GM10847 (cell line): Measurements from ENCODE around the gene HS6ST1.

ENCODE experiments used
- POLR2A ChIP-seq: IDR thresholded peaks from 2 replicates; pipeline ENCODE4 v1.6.1; 2011; ENCODE audit not compliant: insufficient read length; ENCODE audit errors: extremely low read depth

Gene HS6ST1

DNA sequence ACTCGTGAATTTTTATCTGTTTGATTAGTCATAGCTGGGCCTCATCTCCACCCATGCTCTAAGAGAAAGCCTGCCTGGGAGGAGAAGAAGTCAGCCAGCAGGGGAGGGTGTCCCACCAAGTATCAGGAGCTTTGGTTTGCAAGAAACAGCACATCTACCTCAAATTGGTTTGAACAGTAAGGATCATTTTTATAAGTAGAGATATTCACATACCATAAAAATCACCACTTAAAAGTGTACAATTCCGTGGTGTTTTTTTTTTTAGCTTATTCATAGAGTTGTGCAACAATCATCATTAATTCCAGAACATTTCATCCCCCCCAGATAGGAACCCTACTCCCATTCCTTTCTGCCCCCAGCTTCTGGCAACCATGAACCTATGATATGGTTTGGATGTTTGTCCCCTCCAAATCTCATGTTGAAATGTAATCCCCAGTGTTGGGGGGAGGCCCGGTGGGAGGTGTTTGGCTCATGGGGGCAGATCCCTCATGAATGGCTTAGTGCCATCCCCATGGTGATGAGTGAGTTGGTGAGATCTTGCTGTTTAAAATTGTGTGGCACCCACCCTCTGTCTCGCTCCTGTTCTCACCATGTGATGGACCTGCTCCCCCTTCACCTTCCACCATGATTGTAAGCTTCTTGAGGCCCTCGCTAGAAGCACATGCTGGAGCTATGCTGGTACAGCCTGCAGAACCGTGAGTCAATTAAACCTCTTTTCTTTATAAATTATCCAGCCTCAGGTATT, 36.2 kb upstream of the HS6ST1 start:
- no peak for TF ChIP-seq POLR2A

DNA sequence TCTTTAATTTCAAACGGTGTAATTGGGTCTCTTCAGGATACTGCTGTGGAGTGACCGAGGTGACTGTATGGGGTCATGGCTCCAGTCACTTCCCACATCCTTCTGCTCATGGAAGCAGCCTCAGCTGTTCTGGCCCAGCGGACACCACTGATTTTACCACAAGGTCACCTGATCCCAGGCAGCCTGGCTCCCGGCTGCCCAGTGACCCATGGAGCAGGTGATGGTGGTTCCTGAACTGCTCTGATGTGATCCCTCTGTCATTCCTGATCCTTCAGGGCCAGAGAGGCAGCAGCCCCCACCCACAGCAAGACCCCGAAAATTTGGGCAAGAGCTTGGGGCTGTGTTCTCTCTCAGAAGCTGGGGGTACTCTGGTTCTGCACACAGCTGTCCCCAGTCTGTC, 35.5 kb upstream of the HS6ST1 start:
- no peak for TF ChIP-seq POLR2A

DNA sequence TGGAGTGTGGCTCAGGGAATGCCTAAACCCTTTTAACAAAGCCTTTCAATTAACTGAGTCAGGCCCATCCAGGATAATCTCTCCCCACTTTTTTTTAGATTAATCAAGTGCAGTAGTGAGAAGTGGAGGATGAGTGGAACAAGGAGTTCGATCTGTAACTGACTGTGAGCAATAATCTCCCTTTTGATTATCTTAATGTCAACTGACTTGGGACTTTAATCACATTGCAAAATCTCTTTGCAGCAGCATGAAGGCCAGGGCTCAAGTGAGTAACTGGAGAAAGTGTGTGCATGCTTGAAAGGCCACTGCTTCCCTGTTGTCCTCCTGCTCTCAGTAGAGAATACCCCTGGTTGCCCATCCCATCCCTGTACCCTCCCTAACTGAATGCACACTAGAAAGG, 32.1 kb upstream of the HS6ST1 start:
- no peak for TF ChIP-seq POLR2A

DNA sequence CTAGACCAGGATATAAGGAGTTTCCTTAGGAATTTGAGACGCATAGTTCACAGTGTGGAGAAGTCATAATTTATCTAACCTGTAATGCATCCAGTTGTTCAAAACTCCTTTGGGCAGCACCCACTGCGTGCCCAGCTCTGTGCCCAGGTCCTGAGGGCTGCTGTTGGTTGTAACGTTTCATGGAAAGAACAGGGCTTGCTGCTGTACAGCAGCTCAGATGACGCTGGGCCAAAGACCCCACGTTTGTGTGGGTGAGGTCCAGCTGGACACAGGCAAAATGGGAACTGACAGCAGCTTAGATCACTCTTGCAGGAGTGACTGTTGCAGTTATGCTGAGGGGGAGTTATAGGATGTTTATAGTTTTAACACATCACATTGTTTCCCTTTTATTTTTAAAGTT, 30.0 kb upstream of the HS6ST1 start:
- TF ChIP-seq POLR2A, result no peak

DNA sequence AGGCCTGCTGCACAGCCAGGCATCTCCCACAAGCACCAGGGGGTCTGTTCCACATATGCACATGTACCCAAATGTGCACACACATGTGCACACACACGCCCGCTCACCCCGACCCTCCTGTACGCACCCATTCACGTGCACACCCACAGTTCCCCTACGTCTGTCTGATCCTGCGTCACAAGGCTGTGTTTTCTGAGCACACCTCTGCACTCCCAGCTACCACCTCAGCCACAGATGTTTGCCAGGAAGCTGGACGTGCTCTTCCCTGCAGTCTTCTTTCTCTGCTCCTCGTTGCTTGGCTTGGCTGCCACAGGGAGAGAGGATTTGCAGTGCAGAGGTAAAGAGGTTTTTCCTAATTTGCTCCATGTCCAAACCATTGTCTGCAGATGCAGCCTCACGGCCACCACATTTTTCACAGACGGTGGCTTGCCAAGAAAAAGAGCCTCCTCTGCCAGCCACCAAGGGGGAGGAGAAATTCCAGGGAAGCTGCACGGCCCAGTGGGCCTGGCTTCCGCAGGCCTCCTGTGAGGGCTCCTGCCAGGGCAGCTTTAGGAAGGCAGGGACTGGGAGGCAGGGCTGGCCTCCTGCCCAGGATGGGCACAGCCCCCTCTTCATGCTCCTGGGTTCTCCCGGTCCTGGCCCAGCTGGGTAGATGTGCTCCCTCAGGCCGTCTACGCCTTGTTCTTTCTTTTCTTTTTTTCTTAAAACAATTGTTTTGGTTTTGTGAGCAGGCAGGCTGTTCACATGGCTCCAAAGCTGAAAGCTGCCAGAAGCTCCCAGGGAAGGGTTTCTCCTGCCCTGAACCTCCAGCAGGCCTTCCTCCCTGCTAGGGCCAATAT, 29.3 kb upstream of the HS6ST1 start:
- TF ChIP-seq POLR2A, result no peak

DNA sequence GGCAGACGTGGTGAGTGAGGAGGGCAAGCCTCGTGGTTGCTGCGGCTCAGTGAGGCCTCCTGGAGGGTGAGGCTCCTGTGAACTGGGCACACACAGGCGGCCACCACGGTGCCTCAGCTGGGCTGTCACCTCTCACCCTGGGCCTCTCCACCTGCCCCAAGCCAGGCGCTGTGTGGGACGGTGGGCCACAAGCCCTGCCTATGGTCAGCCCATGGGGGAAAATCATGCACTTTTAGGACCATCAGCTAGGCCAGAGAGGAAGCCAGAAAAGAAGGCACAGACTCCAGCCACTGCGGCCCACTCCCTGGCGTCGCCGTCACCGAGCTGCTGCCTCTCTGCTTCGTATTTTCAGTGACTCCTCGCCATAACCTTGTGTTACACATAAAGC, 28.5 kb upstream of the HS6ST1 start:
- no peak for TF ChIP-seq POLR2A

DNA sequence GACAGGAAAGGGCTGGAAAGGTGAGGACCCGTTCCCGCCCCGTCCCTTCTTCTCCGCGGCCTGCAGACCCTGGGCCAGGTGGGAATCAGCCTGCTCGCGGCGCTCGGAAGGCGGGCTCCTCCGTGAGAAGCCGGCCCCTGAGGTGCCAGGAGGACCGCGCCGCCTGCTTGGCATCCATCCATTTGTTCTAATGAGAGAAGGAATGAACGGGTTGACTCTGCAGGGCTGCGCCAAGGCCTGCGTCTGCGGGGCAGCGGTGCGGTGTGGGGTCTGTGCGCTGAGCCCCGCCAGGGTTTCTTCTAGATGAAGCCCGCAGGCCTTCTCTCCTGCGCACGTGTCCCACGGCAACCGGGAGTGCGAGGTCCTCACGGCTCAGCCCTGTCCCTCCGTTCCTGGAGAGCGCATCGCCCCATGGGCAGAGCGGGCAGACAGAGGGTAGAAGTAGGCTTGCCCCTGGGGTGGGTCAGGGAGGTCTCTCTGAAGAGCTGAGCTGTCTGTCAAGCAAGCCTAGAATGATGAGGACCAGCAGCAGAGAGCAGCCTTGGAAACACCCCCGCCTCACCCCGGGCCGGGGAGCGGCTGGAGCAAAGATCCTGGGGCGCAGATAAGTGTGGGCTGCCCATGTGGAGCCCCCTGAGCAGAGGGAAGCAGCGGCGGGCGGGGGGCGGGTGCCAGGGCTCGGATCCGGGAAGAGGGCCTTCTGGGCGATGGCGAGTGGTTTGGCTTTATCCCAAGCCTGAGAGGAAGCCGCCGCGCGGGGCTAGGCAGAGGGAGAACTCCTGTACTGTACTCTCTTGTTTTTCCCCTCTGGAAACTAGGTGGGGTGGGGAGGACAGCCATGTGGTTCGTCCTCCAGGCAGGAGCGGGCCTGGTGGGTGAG, 27.9 kb upstream of the HS6ST1 start:
- no peak for TF ChIP-seq POLR2A

DNA sequence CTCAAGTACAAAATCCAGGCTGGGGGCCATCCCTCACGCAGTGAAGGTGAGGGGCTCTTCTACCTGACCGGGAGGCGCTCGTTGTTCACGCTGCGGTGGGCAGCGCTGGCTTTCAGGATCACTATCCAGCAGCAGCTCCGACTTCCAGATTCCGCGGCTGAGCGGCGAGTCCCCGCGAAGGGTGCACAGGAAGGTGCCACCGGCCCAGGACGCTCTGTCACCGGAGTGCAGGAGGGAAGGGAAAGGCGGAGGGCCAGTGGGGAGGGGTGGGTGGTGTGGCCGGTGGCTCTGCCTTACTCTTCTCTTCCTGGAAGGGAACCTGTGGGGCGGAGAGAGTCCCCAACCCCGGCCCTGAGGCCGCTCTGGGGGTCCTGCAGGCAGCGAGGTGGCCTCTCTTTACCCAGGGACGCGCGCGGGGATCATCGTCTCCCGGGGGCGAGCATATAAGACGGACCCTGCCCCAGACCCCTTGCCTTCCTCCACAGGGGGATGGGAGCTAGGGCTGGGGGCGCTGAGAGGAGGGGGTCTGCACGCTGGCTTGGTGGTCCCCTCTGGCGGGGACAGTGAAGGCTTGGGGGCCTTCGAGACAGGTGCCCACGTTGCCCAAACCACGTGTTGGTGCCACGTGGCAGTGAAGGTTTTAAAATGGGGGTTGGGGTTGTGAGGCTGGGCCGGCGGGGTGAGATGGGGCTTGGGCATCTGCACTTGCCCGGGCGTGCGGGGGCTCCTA, 26.9 kb upstream of the HS6ST1 start:
- TF ChIP-seq POLR2A, result no peak

DNA sequence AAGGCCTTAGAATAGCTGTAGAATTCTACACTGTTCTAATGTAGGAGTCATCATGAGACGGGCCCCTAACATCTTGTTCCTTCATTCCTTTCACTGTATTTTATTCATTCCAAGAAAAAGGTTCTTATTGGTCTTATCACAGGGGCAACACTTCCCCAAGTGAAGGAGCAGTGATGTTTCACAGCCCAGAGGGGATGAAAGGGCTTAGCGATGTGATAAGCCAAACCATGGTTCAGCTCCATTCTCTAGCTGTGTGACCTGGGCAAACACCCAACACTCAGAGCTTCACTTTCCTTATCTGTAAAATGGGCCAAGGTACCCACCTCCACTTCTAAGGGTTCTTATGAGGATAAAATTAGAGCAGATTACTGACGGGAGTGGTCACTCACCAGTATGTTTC, 25.4 kb upstream of the HS6ST1 start:
- no peak for TF ChIP-seq POLR2A

DNA sequence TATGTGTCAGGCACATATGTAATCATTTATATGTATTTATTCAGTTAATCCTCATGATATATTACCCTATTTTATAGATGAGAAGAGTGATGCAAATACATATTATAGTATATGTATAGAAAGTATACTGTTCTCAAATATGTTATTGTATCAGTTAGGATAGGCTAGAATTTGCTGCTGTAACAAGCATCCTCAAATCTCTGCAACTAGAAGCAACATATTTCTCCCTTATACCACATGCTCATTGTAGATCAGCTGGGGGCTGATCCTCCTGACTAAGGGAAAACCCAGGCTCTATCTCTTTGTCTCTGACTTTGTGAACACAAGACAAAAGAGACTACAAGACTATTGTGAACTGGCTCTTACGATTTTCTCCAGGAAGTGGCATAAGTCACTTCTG, 24.8 kb upstream of the HS6ST1 start:
- TF ChIP-seq POLR2A, result no peak

DNA sequence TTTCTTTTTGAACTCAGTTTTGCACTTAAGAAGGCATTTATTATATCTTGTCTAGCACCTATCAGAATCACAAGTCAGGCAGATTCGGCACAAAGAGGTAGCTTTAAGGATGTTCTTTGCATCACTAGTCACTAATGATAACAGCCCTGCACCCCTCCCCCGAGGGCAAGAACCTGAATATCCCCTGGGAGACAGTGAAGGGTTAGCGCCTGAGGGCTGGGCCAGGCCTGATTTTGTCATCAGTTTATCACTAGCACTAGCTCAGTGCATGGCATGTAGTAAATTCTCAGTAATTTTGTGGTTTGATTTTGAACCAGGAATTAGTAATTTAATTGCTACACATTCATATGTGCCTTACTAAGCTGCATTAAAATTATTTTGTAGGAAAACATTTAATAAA, 23.9 kb upstream of the HS6ST1 start:
- no peak for TF ChIP-seq POLR2A

DNA sequence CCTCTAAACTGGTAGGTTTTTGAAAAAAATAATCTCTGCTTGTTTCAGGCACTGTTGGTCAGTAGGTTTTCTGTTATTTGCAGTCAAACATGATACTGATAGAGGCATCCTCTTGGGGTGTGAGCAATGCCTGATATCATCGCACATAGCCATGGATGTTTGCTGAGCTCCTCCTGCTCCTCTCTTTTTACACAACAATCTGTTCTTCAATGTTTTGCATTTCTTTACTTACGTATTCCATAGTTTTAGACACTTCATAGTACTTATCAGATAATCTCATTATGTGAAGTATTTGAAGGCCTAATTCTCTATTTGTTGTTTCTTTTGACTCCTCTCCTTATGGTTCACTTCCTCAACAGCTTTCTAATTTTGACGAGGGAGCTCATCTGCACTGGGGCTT, 23.0 kb upstream of the HS6ST1 start:
- no peak for TF ChIP-seq POLR2A

DNA sequence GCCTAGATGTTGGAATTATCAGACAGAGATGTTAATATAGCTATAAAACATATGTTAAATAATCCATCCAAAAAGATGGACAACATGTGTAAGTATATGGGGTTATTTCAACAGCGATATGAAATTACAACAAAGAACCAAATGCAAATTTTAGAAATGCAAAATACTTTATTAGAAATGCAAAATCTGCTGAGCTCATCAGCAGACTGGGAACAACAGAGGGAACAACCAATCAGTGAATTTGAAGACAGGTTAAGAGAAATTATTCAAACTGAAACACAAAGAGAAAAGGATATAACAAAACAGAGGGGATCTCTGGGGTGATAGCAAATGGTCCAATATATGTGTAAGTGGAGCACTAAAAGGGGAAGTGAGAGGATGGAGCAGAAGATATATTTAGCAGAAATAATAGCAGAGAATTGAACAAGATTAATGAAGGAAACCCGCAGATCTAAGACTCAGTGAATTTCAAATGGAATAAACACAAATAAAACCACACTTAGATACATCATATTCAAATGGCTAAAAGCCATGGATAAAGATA, 13.5 kb upstream of the HS6ST1 start:
- no peak for TF ChIP-seq POLR2A

DNA sequence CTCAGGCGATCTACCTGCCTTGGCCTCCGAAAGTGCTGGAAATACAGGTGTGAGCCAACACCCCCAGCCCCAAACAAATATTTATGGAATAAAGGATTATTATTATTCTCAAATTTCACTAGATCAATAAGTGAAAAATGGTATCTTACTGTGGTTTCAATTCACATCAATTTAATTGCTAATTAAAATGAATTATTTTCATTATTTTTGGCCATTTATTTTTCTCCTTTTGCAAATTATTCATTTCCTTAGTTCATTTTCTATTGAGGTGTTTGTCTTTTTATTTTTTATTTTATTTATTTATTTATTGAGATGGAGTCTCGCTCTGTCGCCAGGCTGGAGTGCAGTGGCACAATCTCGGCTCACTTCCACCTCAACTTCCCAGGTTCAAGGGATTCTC, 11.9 kb upstream of the HS6ST1 start:
- TF ChIP-seq POLR2A, result no peak

DNA sequence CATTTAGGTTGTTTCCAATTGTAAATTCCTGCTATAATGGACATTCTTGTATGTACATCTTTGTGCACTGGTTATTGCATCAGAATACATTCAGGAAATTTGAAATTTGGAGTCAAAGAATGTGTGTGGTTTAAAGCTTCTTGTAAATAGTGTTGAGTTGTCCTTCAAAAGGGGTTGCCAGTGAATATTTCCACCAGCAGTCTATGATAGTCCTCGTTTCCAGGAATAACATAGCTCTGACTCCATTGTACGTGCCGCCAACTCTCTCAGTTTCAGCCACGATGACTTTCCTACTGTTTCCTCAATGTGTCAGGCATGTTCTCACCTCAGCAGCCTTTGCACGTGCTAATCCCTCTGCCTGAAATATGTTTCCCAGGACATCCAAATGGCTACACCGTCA, 10.9 kb upstream of the HS6ST1 start:
- TF ChIP-seq POLR2A, result no peak
